ENCODE data around the gene ZNF326.
A peak's percentile ranks its signal among the peaks of the same experiment; 100 is the strongest.
"Not testable (repeated sequence)": the region's sequence is repeated elsewhere in the genome, so short reads cannot be mapped to it uniquely, and the experiment has no call there.

The ZNF326 gene

GRCh38 chr1:89999208-89999607, 4.3 kb downstream of the ZNF326 start:
- no peak for DNase-seq

- DNase-seq, result no peak
Observed at GRCh38 chr1:89999628-90000027, 4.7 kb downstream of the ZNF326 start.

- DNase-seq, result no peak
Observed at GRCh38 chr1:90000934-90001676, 6.2 kb downstream of the ZNF326 start.

- no peak for DNase-seq
Observed at GRCh38 chr1:90007979-90008404, 13.1 kb downstream of the ZNF326 start.

GRCh38 chr1:90012300-90012699, 17.4 kb downstream of the ZNF326 start:
- DNase-seq, result no peak

- no peak for DNase-seq
Observed at GRCh38 chr1:90023691-90024090, 28.8 kb downstream of the ZNF326 start.

GRCh38 chr1:90027281-90027680, 32.4 kb downstream of the ZNF326 start:
- DNase-seq, result no peak

GRCh38 chr1:90039652-90040051, 44.7 kb downstream of the ZNF326 start:
- DNase-seq, result no peak

GRCh38 chr1:90043586-90043985, 48.7 kb downstream of the ZNF326 start:
- DNase-seq, result no peak

GRCh38 chr1:90044346-90044745, 49.4 kb downstream of the ZNF326 start:
- DNase-seq, result no peak

- peak; percentile 42 for DNase-seq
Observed at GRCh38 chr1:90045853-90046563, 51.1 kb downstream of the ZNF326 start.

GRCh38 chr1:90046635-90047034, 51.7 kb downstream of the ZNF326 start:
- DNase-seq, result no peak

- no peak for DNase-seq
Observed at GRCh38 chr1:90048043-90048442, 53.1 kb downstream of the ZNF326 start.

- DNase-seq, result not testable (repeated sequence)
Observed at GRCh38 chr1:90062700-90063643, 68.1 kb downstream of the ZNF326 start.

GRCh38 chr1:90064109-90064508, 69.2 kb downstream of the ZNF326 start:
- not testable (repeated sequence) for DNase-seq

GRCh38 chr1:90067194-90067931, 72.5 kb downstream of the ZNF326 start:
- no peak for DNase-seq

- no peak for DNase-seq
Observed at GRCh38 chr1:90068611-90069280, 73.8 kb downstream of the ZNF326 start.

- DNase-seq, result no peak
Observed at GRCh38 chr1:90074137-90074536, 79.2 kb downstream of the ZNF326 start.

GRCh38 chr1:90074566-90074965, 79.7 kb downstream of the ZNF326 start:
- no peak for DNase-seq

GRCh38 chr1:90074970-90075391, 80.1 kb downstream of the ZNF326 start:
- DNase-seq, result no peak

- no peak for DNase-seq
Observed at GRCh38 chr1:90083995-90084394, 89.1 kb downstream of the ZNF326 start.

Measured in NCI-H2227 treated with DMSO at 0.1 percent for 48 hours (cell line).